Stimulated activated CD8-positive, alpha-beta memory T cell treated with anti-CD3 and anti-CD28 coated beads, Interleukin-2, amount 100 ng/mL, for 48 hours (primary cell): Measurements from ENCODE around the gene PCIF1.
"Not testable (repeated sequence)": the region's sequence is repeated elsewhere in the genome, so short reads cannot be mapped to it uniquely, and the experiment has no call there.

Experiments
- DNase-seq, 2 donors: peaks; one replicate each; pipeline ENCODE4 v3.0.0-alpha.2; 2020; ENCODE audit warnings: low read depth in 2 of 2

The PCIF1 gene

GRCh38 chr20:45994761-45995493, 60.4 kb downstream of the PCIF1 start:
- no peak for DNase-seq

DNA sequence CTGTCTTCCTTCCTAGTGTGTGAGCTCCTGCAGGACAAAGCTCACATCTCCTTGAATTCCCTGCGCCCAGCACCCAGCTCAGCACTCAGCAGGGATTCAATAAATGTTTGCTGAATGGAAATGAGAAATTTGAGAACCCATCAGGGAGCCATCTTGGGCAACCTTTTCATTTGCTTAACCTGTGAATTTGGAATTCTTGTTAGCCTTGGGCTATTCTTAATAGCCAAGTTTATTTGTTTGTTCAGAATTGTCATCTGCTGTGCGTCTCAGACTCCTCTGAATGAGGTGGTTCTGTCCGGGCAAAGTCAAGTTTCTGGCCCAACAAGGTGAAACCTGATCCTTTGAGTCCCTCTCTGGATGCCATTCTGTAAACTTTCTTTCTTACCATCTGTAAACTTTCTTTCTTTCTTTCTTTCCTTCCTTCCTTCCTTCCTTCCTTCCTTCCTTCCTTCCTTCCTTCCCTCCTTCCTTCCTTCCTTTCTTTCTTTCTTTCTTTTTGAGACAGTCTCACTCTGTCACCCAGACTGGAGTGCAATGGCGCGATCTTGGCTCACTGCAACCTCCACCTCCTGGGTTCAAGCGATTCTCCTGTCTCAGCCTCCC, 61.1 kb downstream of the PCIF1 start:
- not testable (repeated sequence) for DNase-seq

DNA sequence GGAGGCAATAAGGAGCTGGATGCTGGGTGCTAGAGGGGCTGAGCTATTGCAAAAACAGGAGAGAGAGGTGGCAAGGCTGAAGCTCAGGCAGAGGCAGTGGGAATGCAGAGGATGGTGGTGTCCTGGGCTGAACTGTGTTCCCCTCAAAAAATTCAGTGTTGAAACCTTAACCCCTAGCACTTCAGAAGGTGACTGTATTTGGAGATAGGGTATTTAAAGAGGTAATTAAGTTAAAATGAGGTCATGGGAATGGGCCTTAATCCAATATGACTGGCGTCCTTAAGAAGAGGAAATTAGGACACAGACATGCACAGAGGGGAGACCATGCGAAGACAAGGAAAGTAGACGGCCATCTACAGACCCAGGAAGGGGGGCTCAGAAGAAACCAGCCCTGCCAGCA, 62.7 kb downstream of the PCIF1 start:
- no peak for DNase-seq
